ENCODE data around the gene ATG4B. TPM values are rescaled to one million over a fixed set of nuclear protein-coding genes. Genes with fewer than 3 reads are reported as not detected.

ATG4B gene
- total RNA-seq, 1 donor from 2014 or later = 45.7 TPM

DNA sequence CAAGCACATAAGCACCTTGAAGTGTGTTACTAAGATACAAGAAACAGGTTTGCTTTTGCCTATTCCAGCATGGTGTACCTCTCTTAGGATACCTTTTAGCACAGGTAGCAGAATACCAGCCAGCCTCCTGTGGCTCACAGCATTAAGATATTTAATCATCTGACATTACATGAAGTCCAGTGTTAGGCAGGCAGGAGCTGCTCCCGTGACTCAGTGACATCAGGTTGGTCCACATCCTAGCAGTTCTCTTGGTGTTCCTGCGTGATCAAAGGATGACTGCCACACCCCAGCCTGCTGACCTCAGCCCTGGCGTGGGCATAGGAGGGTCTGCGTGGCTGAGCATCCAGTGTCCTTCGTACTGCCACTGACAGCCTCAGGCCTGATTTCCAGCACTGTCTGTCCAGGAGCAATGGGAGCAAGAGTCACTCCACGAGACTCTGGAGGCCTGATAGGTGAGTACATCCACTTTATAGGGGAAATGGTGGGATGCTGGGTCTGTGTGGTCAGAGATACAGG is 52.8 kb downstream of the ATG4B start:
- no peak for DNase-seq

DNA sequence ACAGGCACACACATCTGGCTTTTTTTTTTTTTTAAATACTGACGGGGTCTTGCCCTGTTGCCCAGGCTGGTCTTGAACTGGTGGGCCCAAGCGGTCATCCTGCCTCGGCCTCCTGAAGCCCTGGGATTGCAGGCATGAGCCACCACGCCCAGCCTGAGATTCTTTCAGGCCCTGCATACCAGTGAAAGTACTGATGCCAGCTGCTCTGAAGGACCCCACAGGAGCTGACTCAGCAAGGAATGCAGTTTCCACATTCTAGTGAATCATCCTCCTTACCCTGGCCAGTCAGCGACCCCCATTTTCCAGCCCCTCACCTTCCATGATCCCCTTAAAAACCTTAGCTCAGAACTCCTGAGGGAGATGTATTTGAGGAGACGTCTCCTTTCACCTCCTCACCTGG is 55.0 kb downstream of the ATG4B start:
- DNase-seq = no peak

DNA sequence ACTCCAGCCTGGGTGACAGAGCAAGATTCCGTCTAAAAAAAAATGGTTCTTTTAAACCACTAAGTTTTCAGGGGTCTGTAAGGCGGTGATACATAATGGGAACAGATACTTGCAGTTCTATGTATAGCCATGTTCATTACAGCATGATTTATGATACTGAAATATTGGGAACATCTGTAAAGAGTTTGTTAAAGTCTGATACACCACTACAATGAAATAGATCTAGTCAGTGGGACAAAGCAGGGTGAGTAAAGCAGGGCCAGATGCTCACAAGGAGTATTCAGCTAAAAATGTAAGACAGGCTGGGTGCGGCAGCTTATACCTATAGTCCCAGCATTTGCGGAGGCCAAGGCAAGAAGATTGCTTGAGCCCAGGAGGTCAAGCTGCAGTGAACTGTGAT is 58.2 kb downstream of the ATG4B start:
- DNase-seq = no peak

DNA sequence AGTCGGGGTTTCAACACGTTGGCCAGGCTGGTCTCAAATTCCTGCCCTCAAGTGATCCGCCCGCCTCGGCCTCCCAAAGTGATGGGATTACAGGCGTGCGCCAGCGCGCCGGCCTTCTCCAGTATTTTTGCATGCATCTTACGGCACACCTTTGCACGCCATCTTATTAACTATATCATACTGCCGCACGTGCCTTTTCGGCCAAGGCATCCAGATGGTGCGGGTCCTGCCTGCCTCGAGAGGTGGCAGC is 63.6 kb downstream of the ATG4B start:
- DNase-seq = no peak

DNA sequence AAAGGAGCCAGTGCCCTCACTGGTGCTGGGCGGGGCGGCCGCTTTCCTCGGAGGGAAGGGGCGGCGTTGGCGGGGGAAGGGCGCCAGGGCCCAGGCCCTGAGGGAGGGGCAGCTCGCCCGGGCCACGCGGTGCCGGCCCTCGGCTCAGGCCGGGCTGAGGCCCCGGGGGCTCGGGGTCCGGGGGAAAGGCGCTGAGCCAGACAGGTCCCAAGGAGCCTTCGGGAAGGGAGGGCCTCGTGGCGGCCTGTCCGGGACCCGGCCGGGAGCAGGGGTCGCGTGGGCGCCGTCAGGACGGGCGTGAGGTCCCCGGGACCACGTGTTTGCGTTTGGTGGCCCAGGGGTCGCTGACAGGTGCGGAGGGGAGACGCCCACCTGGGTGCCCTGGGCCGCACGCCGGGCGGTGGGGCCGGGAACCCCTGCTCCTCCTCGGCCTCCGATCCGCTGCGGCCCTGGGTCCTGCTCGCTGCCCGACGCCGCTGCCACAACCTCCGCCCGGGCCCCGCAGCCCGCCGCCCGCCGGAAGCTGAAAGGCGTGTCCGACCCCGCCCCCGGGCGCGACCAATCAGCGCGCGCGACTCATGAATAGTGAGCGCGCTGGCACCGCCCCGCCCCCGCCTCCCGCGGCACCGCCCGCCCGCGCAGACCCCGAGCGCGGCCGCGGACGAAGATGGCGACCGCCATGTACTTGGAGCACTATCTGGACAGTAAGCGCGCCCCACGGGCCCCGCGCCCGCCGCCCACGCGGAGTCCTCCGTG is 64.1 kb downstream of the ATG4B start, which contains the start of gene ING5:
ING5 (plus strand) TSS at position 641 of the 756 bp plus-strand sequence; CDS start at position 668, 27 bp downstream.
- DNase-seq = peak; percentile 97

DNA sequence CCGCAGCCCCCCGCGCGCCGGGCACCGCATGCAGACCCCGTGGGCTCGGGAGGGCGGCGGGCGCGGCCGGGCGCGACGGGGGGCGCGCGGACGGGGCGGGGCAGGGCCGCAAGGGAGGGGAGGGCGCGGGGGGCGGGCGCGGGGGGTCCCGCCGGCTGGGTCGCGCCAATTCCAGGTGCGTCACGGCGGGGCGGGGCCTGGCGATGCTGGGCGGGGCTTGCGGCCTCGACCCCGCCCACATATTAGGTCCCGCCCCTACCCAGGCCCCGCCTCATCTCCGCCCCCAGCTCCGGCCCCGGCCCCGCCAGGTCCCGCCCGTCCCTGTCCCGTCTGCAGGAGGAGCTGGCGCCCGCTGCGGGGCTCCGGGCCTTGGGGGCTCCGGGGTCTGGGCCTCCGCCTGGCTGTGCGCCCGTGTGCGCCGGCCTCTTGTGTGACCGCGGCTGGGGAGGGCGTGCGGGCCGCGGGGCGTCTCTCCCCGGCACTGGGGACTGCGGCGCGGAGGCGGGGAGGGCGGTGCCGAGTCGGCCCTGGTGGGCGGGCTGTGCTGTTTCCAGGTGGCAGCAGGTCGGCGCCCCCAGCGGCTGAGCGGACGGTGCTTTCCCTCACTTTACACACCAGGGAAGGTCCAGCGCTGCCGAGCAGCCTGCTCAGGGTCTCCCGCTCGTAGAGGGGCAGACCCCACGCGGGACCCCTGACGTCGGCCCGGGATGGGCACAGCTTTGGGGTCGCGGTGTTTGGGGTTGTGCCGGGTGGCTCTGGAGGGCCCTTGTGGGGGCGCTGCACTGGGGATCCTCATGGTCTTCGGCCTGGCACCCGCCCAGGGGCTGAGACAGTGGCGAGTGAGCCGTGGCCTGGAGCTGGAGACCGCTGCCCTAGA is 64.9 kb downstream of the ATG4B start:
- peak; percentile 92 for DNase-seq

DNA sequence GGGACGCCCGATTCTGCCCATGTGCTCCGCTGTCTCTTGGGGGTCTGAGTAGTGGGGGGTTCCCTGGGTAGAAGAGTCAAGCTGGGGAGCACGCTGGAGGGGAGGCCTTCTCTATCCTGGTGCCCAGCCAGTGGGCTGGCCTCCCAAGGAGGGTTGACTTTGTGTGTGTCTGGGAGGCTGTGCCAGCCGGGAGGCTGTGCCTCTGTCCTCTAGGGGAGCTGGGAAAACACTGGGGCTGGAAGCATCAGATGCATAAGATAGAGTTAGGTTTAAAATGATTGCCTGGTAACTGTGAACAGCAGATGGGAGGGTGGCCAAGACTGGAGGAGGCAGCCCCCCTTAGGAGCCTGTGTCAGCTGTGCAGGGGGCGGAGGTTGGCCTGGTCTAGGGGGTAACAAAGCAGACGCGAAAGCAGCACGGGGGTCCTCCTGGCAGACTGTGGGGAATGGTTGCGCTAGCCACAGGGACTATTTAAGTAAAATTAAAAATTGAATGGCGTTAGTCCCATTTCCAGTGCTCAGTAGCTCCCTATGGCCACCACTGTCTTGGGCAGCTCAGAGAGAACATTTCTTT is 65.6 kb downstream of the ATG4B start:
- DNase-seq = peak; percentile 60

DNA sequence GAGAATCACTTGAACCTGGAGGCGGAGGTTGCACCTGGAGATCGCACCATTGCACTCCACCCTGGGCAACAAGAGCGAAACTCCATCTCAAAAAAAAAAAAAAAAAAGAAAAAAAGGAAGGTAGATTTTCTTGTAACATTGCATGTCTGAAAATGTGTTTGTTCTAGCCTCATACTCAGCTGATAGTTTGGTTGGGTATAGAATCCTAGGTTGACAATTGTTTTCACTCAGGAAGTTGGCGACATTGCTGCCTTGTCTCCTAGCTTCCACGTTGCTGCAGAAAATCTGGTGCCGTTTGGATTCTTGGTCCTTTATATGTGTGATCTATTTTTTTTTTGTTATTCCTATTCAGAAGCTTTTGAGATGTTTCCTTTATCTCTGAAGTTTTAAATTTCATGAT is 69.0 kb downstream of the ATG4B start:
- no peak for DNase-seq

DNA sequence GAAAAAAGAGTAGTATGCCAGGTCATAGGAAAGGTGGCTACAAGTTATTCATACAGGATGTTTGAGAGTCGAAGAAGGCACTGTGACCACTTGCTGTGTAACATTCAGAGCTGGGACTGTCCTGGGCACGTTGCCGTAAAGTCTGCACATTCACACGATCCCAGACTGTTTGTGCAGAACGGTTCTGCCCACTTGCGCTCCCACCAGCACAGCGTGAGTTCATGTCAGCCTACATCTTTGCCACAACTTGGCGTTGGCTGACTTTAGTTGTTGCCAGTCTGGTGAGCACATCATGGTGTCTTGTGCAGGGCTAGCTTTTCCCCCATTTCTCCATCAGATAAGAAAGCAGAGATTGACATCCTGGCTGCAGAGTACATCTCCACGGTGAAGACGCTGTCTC is 71.4 kb downstream of the ATG4B start:
- no peak for DNase-seq

DNA sequence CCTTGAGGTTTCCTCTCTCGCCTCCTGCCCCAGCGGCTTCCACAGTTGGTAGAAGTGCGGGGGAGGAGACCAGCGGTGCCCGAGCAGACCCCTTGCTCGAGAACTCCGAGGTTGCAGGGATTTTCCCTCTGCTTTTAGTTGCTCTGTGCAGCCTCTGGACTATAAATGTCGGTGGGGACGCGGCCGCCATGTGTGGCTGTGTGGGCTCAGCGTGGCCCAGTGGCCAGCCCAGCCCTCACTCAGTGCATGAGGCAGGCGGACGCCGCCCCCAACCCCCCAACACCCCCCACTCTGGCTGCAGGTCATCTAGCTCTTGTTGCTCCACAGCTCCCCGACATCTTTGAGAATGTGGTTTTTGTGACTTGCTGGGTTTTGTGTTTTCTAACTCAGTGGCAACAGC is 81.6 kb downstream of the ATG4B start:
- no peak for DNase-seq

DNA sequence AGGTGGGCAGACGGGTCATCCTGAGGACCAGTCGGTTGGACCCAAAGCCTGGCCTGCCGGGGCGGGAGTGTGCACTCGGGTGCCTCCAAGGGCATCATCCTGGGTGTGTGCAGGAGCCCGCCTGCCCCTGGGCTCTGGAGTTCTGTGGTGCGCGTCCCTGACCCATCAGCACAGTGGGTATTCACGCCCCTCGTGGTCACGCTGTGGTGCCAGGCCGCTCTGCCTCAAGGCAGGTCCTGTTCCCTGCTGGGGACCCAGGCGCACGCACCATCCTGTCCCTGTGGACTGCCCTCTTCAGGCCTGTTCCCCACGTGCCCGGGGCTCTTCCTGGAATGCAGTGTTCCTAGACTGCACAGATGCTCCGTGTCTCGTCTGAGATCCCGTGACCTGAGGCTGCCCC is 82.6 kb downstream of the ATG4B start:
- DNase-seq = no peak

DNA sequence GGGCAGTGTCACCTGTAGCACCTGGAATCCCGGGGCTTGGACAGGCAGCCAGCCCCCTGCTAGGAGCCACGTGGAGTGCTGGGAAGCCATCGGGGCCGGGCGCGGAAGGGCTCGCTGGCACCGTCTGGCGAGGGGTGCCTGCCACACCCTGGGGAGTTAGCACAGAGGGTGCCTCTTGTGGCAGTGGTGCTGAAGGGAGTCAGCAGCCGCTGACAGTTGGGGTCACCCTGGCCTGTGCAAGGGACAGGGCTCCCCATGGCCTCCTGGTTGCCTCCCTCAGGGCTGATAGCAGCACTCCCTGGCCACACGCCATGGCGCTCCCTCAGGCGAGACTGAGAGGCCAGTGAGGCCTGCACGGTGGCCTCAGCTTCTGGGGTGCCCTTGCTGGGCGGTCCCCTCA is 83.1 kb downstream of the ATG4B start:
- no peak for DNase-seq

DNA sequence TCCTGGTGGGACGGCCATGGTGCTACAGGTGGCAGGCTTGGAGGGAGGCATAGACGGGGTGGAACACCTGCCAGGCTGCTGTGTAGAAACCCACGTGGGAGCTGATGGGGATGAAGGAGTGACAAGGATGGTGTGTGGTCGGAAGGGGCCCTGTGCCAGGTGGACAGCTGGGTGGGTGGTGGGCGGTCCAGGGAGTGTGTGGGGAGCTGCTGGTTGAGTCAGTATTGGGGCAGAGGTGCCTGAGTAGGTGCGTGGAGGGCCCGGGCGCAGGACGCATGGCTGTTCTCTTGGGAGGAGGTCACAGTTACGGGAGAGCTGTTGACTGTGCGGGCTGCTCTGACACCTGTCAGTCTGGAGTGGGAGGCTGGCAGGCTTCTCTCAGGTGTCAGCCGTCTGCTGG is 84.4 kb downstream of the ATG4B start:
- no peak for DNase-seq

DNA sequence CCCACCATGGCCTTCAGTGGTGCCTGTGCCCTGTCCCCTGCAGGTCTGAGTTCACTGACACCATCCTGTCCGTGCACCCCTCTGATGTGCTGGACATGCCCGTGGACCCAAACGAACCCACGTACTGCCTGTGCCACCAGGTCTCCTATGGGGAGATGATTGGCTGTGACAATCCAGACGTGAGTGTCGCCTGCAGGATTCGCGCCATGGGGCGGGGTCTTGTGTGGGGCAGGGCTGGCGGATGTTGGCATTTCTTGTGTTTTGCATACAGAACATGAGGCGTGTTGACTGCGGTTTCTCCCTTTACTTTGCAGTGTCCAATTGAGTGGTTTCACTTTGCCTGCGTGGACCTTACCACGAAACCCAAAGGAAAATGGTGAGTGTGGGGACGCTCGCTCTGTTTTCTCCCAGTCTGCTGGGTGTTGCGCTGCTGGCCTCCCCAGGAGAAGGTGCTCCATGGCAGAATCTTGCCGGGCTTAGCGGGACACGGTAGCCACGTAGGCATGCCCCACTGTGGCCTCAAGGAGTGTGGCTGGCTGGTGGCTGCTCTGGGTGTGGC is 85.5 kb downstream of the ATG4B start:
- no peak for DNase-seq

Other genes with a start within 250 kb of the ATG4B start
- 244 TPM for gene STK25, start 129.1 kb upstream of the ATG4B start, total RNA-seq
- 28.0 TPM for gene BOK, start 78.9 kb upstream of the ATG4B start, total RNA-seq
- 27.5 TPM for gene THAP4, start 535 bp upstream of the ATG4B start, total RNA-seq
- gene DTYMK, start 49.1 kb downstream of the ATG4B start, total RNA-seq = 20.0 TPM
- gene ING5, start 64.3 kb downstream of the ATG4B start, total RNA-seq = 26.4 TPM
- 23.1 TPM for gene D2HGDH, start 96.9 kb downstream of the ATG4B start, total RNA-seq
- gene GAL3ST2, start 139.1 kb downstream of the ATG4B start, total RNA-seq = not detected
- 9.4 TPM for gene NEU4, start 171.5 kb downstream of the ATG4B start, total RNA-seq
- not detected for gene PDCD1, start 221.2 kb downstream of the ATG4B start, total RNA-seq
- not detected for gene RTP5, start 232.0 kb downstream of the ATG4B start, total RNA-seq

Data from tongue (tissue), 2 donors.